ENCODE data around the gene PLA2G2E.
"Not testable (repeated sequence)": the region's sequence is repeated elsewhere in the genome, so short reads cannot be mapped to it uniquely, and the experiment has no call there.

Gene PLA2G2E

GRCh38 chr1:19882111-19883071, 41.0 kb downstream of the PLA2G2E start, which contains the start of gene OTUD3:
Gene OTUD3 (plus strand): TSS chr1:19882395. CDS start chr1:19882514, 119 bp downstream.
- DNase-seq (ENCODE audit: low read depth), result peak; percentile 96

- not testable (repeated sequence) for DNase-seq (ENCODE audit: low read depth)
Measured at GRCh38 chr1:19880841-19881240, 42.6 kb downstream of the PLA2G2E start.

GRCh38 chr1:19879661-19880060, 43.8 kb downstream of the PLA2G2E start:
- DNase-seq (ENCODE audit: low read depth), result no peak

- DNase-seq (ENCODE audit: low read depth), result no peak
Measured at GRCh38 chr1:19879227-19879626, 44.2 kb downstream of the PLA2G2E start.

- DNase-seq (ENCODE audit: low read depth), result no peak
Measured at GRCh38 chr1:19878637-19878985, 44.8 kb downstream of the PLA2G2E start.

GRCh38 chr1:19877821-19878636, 45.4 kb downstream of the PLA2G2E start:
- no peak for DNase-seq (ENCODE audit: low read depth)

- no peak for DNase-seq (ENCODE audit: low read depth)
Measured at GRCh38 chr1:19877181-19877750, 46.2 kb downstream of the PLA2G2E start.

GRCh38 chr1:19872190-19872589, 51.2 kb downstream of the PLA2G2E start:
- no peak for DNase-seq (ENCODE audit: low read depth)
